HEK293T (cell line): ENCODE data around the gene MCF2L.

Experiments
- CTCF ChIA-PET: fragments of 350-600 bp; formaldehyde crosslinking; extraction: SDS; loops from one replicate; lab custom pipeline; 2021; ENCODE audit warnings: antibody characterized with exemption, inconsistent platforms; lab: Yijun Ruan, JAX
- POLR2A ChIA-PET: fragments of 350-600 bp; formaldehyde crosslinking; extraction: SDS; loops from one replicate; lab custom pipeline; 2020; ENCODE audit warnings: antibody characterized with exemption, inconsistent platforms; lab: Yijun Ruan, JAX
- DNase-seq: peaks from one replicate; pipeline ENCODE4 v3.0.0; 2012; ENCODE audit warnings: mixed read lengths; ENCODE audit errors: extremely low spot score
- ARNT ChIP-seq: fragments of 450-650 bp; IDR thresholded peaks from 2 replicates; pipeline ENCODE4 v1.6.1; 2017; ENCODE audit warnings: mild to moderate bottlenecking
- BHLHE40 ChIP-seq: fragments of 450-650 bp; IDR thresholded peaks from 2 replicates; pipeline ENCODE4 v1.6.1; 2016; ENCODE audit warnings: mild to moderate bottlenecking, moderate library complexity, borderline replicate concordance
- CTBP1 ChIP-seq: fragments of 450-650 bp; IDR thresholded peaks from 2 replicates; pipeline ENCODE4 v1.6.1; 2016; ENCODE audit warnings: borderline replicate concordance
- ELF4 ChIP-seq: fragments of 450-650 bp; IDR thresholded peaks from 2 replicates; pipeline ENCODE4 v1.6.1; 2017; ENCODE audit warnings: antibody characterized with exemption
- FOXA1 ChIP-seq: fragments of 450-650 bp; IDR thresholded peaks from 2 replicates; pipeline ENCODE4 v1.6.1; 2016; ENCODE audit warnings: mild to moderate bottlenecking
- FOXK2 ChIP-seq: fragments of 450-650 bp; IDR thresholded peaks from 2 replicates; pipeline ENCODE4 v1.6.1; 2016; ENCODE audit warnings: mild to moderate bottlenecking
- FOXM1 ChIP-seq: fragments of 450-650 bp; IDR thresholded peaks from 2 replicates; pipeline ENCODE4 v1.6.1; 2017; ENCODE audit warnings: mild to moderate bottlenecking, borderline replicate concordance
- HDGF ChIP-seq: fragments of 450-650 bp; IDR thresholded peaks from 2 replicates; pipeline ENCODE4 v1.6.1; 2017; ENCODE audit warnings: antibody characterized with exemption, borderline replicate concordance
- L3MBTL2 ChIP-seq: fragments of 450-650 bp; conservative IDR thresholded peaks from 2 replicates; pipeline ENCODE4 v1.6.1; 2016; ENCODE audit warnings: mild to moderate bottlenecking
- LEF1 ChIP-seq: fragments of 450-650 bp; IDR thresholded peaks from 2 replicates; pipeline ENCODE4 v1.6.1; 2017; ENCODE audit warnings: mild to moderate bottlenecking, borderline replicate concordance
- NFRKB ChIP-seq: fragments of 450-650 bp; IDR thresholded peaks from 2 replicates; pipeline ENCODE4 v1.6.1; 2016; ENCODE audit warnings: mild to moderate bottlenecking, moderate library complexity
- SP1 ChIP-seq: fragments of 450-650 bp; IDR thresholded peaks from 2 replicates; pipeline ENCODE4 v1.6.1; 2017
- SUZ12 ChIP-seq: fragments of 450-650 bp; IDR thresholded peaks from 2 replicates; pipeline ENCODE4 v1.6.1; 2016; ENCODE audit warnings: mild to moderate bottlenecking
- TARDBP ChIP-seq: fragments of 450-650 bp; IDR thresholded peaks from 2 replicates; pipeline ENCODE4 v1.6.1; 2016
- ZNF384 ChIP-seq: fragments of 450-650 bp; IDR thresholded peaks from 2 replicates; pipeline ENCODE4 v1.6.1; 2016
- TF ChIP-seq, protein P1 (sequence below): fragments of 450-650 bp; IDR thresholded peaks from 2 replicates; pipeline ENCODE4 v1.6.1; 2016

Gene MCF2L

DNA sequence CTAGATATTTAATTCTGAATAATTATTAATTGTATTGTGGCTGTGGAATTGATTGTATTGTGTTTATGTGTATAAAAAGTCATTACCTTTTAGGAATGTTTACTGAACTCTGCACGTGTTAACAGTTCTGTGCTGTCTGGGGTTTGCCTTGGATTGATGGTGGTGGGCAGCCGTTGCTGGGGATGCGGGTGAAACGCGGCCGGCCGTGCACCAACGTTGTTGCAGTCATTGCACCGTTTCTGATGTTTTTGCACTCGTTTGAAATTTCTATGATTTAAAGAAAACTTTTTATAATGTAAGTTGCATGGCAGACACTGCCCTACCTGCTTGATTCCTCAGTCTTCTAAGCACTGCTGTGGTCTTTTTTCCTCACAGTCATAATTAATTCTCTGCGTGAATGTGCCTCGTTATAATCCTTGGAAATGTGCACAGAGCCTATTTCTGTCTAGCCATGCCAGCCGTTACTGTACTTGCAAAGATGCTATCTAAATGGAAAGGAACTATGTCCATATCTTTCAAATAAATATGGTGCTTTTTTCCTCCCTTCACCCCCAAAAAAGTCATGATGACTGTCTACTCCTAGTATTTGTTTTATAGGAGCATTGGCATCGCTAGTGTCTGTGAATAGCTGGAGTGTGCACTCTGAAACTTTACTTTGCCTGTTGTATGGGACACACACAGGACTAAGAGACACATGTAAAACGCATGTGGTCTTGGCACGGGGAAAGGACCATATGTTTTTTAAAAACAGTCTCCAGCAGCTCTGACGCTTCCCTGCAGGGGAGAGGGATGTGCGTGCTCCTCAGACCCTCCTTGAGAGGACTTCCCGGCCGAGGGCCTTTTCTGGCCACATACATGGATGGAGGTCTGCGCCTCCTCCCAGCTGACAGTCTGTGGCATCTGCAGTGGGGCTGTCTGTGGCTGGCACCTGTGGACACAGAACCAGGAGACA, 40.7 kb upstream of the MCF2L start:
- no peak for DNase-seq
- TF ChIP-seq ELF4 (no peak), FOXK2 (no peak), ARNT (no peak), HDGF (no peak), TARDBP (no peak), CTBP1 (no peak), ZNF384 (no peak), NFRKB (no peak), L3MBTL2 (no peak)
- CTCF ChIA-PET: no interaction called here
- POLR2A ChIA-PET: interaction anchor here (1.5 kb wide), 1 partner anchor 280 kb away, joined by 3 read pairs; the partner anchor contains the start of gene PCID2

DNA sequence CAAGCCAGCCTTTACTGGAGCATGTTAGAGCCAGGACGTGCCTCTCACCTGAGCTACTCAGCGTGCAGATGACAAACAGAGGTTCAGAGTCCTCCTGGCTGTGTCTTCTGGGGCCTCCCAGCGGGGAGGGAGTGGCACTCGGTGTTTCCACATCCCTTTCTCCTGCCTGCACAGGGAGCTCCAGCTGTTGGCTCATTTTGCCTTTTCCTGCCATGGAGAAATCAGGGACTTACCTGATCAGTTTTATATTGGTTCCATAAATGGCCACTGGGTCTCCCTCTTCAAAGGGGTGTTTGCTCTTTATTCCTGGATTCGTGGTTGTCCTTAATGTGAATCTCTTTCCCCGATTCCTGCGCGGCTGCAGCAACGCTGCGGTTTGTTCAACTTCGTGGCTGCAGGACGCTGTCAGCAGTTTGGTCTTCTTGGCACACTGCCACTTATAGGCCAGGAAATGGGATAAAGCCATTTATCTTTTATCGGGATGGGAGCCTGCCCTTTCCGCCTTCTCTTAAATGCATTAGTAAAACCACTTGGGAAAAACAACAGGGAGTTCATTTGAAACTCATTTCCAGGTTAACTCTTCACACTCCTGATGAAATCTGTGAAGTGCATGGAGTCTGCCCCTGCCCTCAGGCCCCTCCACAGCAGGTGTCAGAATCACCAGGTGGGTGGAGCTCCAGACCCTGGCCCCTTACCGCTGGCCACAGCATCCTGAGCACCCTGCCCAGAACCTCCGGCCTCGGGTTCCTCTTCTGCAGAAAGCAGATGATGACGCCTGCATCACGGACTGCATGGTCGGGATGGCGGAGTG, 39.8 kb upstream of the MCF2L start:
- TF ChIP-seq NFRKB (no peak), L3MBTL2 (no peak), ELF4 (no peak), CTBP1 (no peak), FOXK2 (no peak), FOXA1 (no peak), LEF1 (no peak), SP1 (no peak), SUZ12 (no peak), HDGF (no peak), BHLHE40 (no peak), FOXM1 (no peak)
- TF ChIP-seq, protein P1, sequence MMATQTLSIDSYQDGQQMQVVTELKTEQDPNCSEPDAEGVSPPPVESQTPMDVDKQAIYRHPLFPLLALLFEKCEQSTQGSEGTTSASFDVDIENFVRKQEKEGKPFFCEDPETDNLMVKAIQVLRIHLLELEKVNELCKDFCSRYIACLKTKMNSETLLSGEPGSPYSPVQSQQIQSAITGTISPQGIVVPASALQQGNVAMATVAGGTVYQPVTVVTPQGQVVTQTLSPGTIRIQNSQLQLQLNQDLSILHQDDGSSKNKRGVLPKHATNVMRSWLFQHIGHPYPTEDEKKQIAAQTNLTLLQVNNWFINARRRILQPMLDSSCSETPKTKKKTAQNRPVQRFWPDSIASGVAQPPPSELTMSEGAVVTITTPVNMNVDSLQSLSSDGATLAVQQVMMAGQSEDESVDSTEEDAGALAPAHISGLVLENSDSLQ: no peak
- ChIA-PET CTCF (interaction anchor here (1.0 kb wide), 1 partner anchor 14 kb away, joined by 3 read pairs; no protein-coding TSS in a partner anchor), POLR2A (interaction anchor here (0.6 to 1.5 kb wide), 2 partner anchors 15 to 279 kb away, joined by 3 read pairs; partner anchors contain the start of gene PCID2)
- DNase-seq: no peak

DNA sequence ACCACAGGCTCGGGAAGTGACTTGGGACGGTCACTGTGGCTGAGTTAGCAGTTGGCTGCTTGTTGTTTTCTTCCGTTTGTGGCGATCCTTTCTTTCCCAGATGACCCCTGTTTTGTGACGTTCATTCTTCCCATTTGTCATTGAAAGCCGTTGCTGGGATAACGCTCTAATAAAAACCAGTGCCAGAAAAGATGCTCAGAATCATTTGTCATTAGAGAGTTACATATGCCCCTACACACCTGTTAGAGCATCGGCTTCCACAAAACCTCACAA, 39.3 kb upstream of the MCF2L start:
- TF ChIP-seq TARDBP (no peak), FOXK2 (no peak), CTBP1 (no peak), SP1 (no peak), FOXA1 (no peak), L3MBTL2 (no peak), ARNT (no peak), FOXM1 (no peak), LEF1 (no peak), ELF4 (no peak), SUZ12 (no peak), HDGF (no peak), NFRKB (no peak), BHLHE40 (no peak), ZNF384 (no peak)
- TF ChIP-seq, protein P1: no peak
- ChIA-PET POLR2A (interaction anchor here (1.5 kb wide), 1 partner anchor 279 kb away, joined by 3 read pairs; the partner anchor contains the start of gene PCID2), CTCF (interaction anchor here (1.0 kb wide), 1 partner anchor 13 kb away, joined by 3 read pairs; no protein-coding TSS in a partner anchor)
- no peak for DNase-seq

GRCh38 chr13:112930192-112930591, 38.8 kb upstream of the MCF2L start:
- ChIA-PET POLR2A (no interaction called here), CTCF (interaction anchor here (1.0 kb wide), 1 partner anchor 13 kb away, joined by 3 read pairs; no protein-coding TSS in a partner anchor)

More at GRCh38 chr13:112930192-112930591, 38.8 kb upstream of the MCF2L start:
- no peak for DNase-seq
- TF ChIP-seq L3MBTL2 (no peak), SP1 (no peak), ARNT (no peak), ELF4 (no peak), HDGF (no peak), TARDBP (no peak), ZNF384 (no peak), LEF1 (no peak), FOXK2 (no peak), NFRKB (no peak), CTBP1 (no peak), FOXA1 (no peak), SUZ12 (no peak), FOXM1 (no peak)
